K562 (cell line): ENCODE data around the gene ERGIC1.

Experiments used
- SP1 ChIP-seq: sonication (generic); formaldehyde crosslinking; IDR thresholded peaks from 2 replicates; pipeline ENCODE4 v1.8.1; 2022; ENCODE audit warnings: mild to moderate bottlenecking, missing genetic modification reagents
- YY1 ChIP-seq, 3 experiments: IDR thresholded peaks; 2 replicates each; pipeline ENCODE4 v1.6.1; 2011; ENCODE audit warnings: low read length in 2 of 3, mild to moderate bottlenecking in 2 of 3, moderate library complexity in 2 of 3, borderline replicate concordance in 1 of 3, control low read depth in 1 of 3, low read depth in 1 of 3; ENCODE audit not compliant: insufficient read depth in 3 of 3, insufficient replicate concordance in 2 of 3, control insufficient read depth in 1 of 3, insufficient read length in 1 of 3; ENCODE audit errors: extremely low read depth in 1 of 3
- ZNF431 ChIP-seq: sonication (generic); formaldehyde crosslinking; IDR thresholded peaks from 2 replicates; pipeline ENCODE4 v1.8.0; 2022; ENCODE audit warnings: mild to moderate bottlenecking, missing genetic modification reagents
- TF ChIP-seq, protein P1 (sequence below), 2 experiments: fragments of 450-650 bp; IDR thresholded peaks; 2 replicates each; pipeline ENCODE4 v1.6.1; 2016; ENCODE audit warnings: mild to moderate bottlenecking in 2 of 2, borderline replicate concordance in 1 of 2, low read depth in 1 of 2, moderate library complexity in 1 of 2

DNA sequence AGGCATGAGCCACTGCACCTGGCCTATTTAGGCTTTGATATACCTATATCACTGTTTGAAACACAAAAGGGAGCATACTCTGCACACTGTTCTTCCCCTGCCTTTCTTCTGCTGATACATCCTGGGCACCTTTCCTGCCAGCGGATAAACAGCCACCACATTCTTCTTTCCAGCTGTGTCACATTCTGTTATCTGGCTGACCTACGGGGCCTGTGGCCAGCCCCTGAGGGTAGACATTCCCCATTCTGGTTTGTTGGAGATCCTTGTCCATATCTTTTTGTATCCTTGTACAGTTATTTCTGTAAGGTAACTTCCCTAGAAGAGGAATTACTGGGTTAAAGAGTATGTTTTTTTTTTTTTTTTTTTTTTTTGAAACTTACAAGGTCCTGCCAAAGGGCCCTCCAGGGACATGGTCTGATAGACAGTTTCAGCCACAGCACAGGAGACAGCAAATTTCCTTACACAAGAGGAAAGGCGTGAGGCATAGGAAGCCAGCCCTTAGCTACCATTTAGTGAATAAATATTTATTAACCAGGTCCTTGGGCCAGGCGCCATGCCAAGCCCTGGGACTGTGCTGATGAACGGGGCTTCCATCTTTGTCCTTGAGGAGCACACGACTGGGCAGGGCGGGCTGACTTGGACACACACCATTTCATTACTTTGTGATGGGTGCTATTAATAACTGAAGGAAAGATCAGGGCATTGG lies 57.8 kb downstream of the ERGIC1 start:
- TF ChIP-seq ZNF431 (CRISPR knock-in tag): no peak
- no peak for TF ChIP-seq YY1 (IDR thresholded peaks at IDR 0.05; ENCODE audit: borderline replicate concordance in 1 of 3, control insufficient read depth in 1 of 3, extremely low read depth in 1 of 3, insufficient read depth in 3 of 3, insufficient read length in 1 of 3, insufficient replicate concordance in 2 of 3, low read depth in 1 of 3, low read length in 2 of 3)
- TF ChIP-seq, protein P1, sequence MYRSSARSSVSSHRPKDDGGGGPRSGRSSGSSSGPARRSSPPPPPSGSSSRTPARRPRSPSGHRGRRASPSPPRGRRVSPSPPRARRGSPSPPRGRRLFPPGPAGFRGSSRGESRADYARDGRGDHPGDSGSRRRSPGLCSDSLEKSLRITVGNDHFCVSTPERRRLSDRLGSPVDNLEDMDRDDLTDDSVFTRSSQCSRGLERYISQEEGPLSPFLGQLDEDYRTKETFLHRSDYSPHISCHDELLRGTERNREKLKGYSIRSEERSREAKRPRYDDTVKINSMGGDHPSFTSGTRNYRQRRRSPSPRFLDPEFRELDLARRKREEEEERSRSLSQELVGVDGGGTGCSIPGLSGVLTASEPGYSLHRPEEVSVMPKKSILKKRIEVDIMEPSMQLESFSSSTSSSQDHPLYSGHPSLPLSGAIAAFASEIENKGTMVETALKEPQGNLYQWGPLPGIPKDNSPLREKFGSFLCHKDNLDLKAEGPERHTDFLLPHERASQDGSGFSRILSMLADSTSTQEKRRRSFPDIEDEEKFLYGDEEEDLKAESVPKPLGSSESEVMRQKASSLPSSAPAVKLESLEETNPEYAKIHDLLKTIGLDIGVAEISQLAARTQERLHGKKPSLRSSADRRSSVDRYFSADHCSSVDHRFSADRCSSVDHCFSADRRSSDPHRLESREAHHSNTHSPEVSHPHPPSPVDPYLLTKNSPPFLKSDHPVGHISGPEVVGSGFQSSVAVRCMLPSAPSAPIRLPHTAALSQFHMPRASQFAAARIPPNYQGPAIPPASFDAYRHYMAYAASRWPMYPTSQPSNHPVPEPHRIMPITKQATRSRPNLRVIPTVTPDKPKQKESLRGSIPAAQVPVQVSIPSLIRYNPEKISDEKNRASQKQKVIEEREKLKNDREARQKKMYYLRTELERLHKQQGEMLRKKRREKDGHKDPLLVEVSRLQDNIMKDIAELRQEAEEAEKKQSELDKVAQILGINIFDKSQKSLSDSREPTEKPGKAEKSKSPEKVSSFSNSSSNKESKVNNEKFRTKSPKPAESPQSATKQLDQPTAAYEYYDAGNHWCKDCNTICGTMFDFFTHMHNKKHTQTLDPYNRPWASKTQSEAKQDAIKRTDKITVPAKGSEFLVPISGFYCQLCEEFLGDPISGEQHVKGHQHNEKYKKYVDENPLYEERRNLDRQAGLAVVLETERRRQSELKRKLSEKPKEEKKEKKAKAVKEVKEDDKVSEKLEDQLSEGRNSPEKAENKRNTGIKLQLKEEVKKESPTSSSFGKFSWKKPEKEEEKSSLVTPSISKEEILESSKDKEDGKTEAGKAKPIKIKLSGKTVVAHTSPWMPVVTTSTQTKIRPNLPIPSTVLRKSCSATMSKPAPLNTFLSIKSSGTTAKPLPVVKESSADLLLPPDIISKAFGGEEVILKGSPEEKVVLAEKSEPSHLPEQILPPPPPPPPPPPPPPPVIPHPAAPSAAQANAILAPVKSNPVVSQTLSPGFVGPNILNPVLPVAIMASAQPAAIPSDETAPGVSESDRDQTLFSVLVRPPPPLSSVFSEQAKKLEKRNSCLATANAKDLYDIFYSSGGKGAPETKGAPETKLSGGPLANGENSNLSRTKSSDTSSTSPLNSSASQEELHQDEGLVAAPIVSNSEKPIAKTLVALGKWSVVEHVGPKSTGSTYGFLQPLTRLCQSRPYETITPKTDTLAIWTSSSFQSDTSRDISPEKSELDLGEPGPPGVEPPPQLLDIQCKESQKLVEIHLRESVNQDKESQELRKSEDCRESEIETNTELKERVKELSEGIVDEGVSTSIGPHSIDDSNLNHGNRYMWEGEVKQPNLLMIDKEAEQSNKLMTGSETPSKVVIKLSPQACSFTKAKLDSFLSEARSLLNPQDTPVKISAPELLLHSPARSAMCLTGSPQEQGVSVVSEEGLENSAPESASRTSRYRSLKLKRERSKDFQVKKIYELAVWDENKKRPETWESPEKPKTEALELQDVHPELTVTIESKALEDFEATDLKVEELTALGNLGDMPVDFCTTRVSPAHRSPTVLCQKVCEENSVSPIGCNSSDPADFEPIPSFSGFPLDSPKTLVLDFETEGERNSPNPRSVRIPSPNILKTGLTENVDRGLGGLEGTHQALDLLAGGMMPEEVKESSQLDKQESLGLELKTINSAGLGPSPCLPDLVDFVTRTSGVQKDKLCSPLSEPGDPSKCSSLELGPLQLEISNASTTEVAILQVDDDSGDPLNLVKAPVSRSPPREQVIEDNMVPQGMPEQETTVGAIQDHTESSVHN (IDR thresholded peaks at IDR 0.05; ENCODE audit: borderline replicate concordance in 1 of 2, low read depth in 1 of 2): no peak
- no peak for TF ChIP-seq SP1 (CRISPR knock-in tag)
